ENCODE results near the gene EPHA1. TPM values are rescaled to one million over a fixed set of nuclear protein-coding genes. Genes with fewer than 3 reads are reported as not detected.

EPHA1 gene
- polyA plus RNA-seq, 1 of the 3 experiments (the other 2 are of a cell fraction) = 0.49 TPM

GRCh38 chr7:143352531-143353002 lies 56.1 kb downstream of the EPHA1 start (continued):
- TF ChIP-seq MAX (IDR thresholded peaks at IDR 0.05; ENCODE audit: low read depth) = no peak

- Histone ChIP-seq H4K20me1 (ENCODE audit: insufficient read depth) (no peaks in the 10 kb centered on the region), H2AFZ (ENCODE audit: low read depth) (no peak overlapping the region), H3K79me2 (ENCODE audit: insufficient read depth) (no peaks in the 10 kb centered on the region), H3K9me3 (no peaks in the 10 kb centered on the region), H3K4me3 (ENCODE audit: low read depth in 2 of 2, low read length in 1 of 2) (no peak overlapping the region), H3K27ac (ENCODE audit: low read depth in 2 of 2, low read length in 1 of 2) (no peak overlapping the region), H3K36me3 (replicated peaks in 1 of 2; ENCODE audit: control insufficient read depth in 1 of 2, insufficient read depth in 2 of 2, low read length in 1 of 2) (peaks cover 0 to 7% of the 10 kb centered on the region in 2 experiments), H3K9ac (no peak overlapping the region), H3K4me2 (no peak overlapping the region), H3F3A (replicated peaks; ENCODE audit: insufficient read depth) (no peaks in the 10 kb centered on the region), H3K9me2 (no peaks in the 10 kb centered on the region), H3K27me3 (ENCODE audit: insufficient read depth) (no peaks in the 10 kb centered on the region), H3K4me1 (ENCODE audit: control insufficient read depth in 1 of 2, insufficient read depth in 2 of 2, low read depth in 1 of 2, low read length in 1 of 2) (no peaks in the 10 kb centered on the region)
- TF ChIP-seq USF1 (IDR thresholded peaks at IDR 0.05; ENCODE audit: borderline replicate concordance, low read depth) = no peak
- TF ChIP-seq IRF3 (IDR thresholded peaks at IDR 0.05; ENCODE audit: low read depth, low read length) = no peak
- TF ChIP-seq RXRA (IDR thresholded peaks at IDR 0.05; ENCODE audit: borderline replicate concordance, low read depth) = no peak
- TF ChIP-seq CHD2 (IDR thresholded peaks at IDR 0.05; ENCODE audit: low read length, partially characterized antibody) = no peak
- TF ChIP-seq FOXM1 (IDR thresholded peaks at IDR 0.05; ENCODE audit: low read depth) = no peak
- no peak for TF ChIP-seq NRF1 (IDR thresholded peaks at IDR 0.05; ENCODE audit: low read depth, low read length)
- TF ChIP-seq REST (IDR thresholded peaks at IDR 0.05; ENCODE audit: low read depth, low read length) = no peak
- no peak for TF ChIP-seq FOSL2 (IDR thresholded peaks at IDR 0.05; ENCODE audit: borderline replicate concordance, low read depth)
- TF ChIP-seq RFX5 (IDR thresholded peaks at IDR 0.05; ENCODE audit: low read length) = no peak
- no peak for TF ChIP-seq SIN3A (IDR thresholded peaks at IDR 0.05; ENCODE audit: borderline replicate concordance, low read depth, low read length)
- TF ChIP-seq, protein P1, sequence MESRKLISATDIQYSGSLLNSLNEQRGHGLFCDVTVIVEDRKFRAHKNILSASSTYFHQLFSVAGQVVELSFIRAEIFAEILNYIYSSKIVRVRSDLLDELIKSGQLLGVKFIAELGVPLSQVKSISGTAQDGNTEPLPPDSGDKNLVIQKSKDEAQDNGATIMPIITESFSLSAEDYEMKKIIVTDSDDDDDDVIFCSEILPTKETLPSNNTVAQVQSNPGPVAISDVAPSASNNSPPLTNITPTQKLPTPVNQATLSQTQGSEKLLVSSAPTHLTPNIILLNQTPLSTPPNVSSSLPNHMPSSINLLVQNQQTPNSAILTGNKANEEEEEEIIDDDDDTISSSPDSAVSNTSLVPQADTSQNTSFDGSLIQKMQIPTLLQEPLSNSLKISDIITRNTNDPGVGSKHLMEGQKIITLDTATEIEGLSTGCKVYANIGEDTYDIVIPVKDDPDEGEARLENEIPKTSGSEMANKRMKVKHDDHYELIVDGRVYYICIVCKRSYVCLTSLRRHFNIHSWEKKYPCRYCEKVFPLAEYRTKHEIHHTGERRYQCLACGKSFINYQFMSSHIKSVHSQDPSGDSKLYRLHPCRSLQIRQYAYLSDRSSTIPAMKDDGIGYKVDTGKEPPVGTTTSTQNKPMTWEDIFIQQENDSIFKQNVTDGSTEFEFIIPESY (IDR thresholded peaks at IDR 0.05; ENCODE audit: borderline replicate concordance, low read depth) = no peak
- 75% methylated on average over 9 of the region's 9 CpGs for WGBS (ENCODE audit: low lambda C conversion rate)
- CTCF ChIA-PET = interaction anchor here (0.6 to 2.1 kb wide), 3 partner anchors 21 to 69 kb away, joined by 3 to 7 read pairs (median 3); no protein-coding TSS in a partner anchor
- no peak for DNase-seq
- POLR2A ChIA-PET = no interaction called here
Measured at GRCh38 chr7:143351574-143351973, 57.1 kb downstream of the EPHA1 start.
